Heart right ventricle (tissue), 16 donors: ENCODE results near the gene SAP130. TPM values are rescaled to one million over a fixed set of nuclear protein-coding genes. Genes with fewer than 3 reads are reported as not detected.

Source experiments
- ATAC-seq, 8 donors: fragments of 200-7000 bp; cut with Tn5 transposase; one replicate each; pipeline ENCODE4 v1.9.1; 2020; ENCODE audit warnings: mild to moderate bottlenecking in 8 of 8, moderate library complexity in 8 of 8, moderate number of reproducible peaks in 1 of 8
- DNase-seq, 2 donors: peaks; one replicate each; pipeline ENCODE4 v3.0.0-alpha.2; 2020
- H3K27ac ChIP-seq, 10 donors: fragments of 200-600 bp; sonication (generic) in 2 of 10; one replicate each; pipeline versions ENCODE4 v1.5.0 to v1.8.0; 2020 to 2022; ENCODE audit warnings: mild to moderate bottlenecking in 3 of 10
- H3K27me3 ChIP-seq, 7 donors: fragments of 200-600 bp; one replicate each; pipeline ENCODE4 v1.8.0; 2021 to 2022; ENCODE audit warnings: mild to moderate bottlenecking in 2 of 7
- H3K36me3 ChIP-seq, 9 donors: fragments of 200-600 bp; sonication (generic) in 1 of 9; one replicate each; pipeline versions ENCODE4 v1.5.0 to v1.8.0; 2020 to 2022; ENCODE audit warnings: mild to moderate bottlenecking in 2 of 9
- H3K4me1 ChIP-seq, 9 donors: fragments of 200-600 bp; sonication (generic) in 1 of 9; one replicate each; pipeline versions ENCODE4 v1.5.0 to v1.8.0; 2020 to 2022; ENCODE audit warnings: mild to moderate bottlenecking in 4 of 9
- H3K4me3 ChIP-seq, 10 donors: fragments of 200-600 bp; sonication (generic) in 2 of 10; one replicate each; pipeline versions ENCODE4 v1.5.0 to v1.8.0; 2020 to 2022; ENCODE audit warnings: mild to moderate bottlenecking in 7 of 10, moderate library complexity in 2 of 10
- H3K9me3 ChIP-seq, 11 donors: fragments of 200-600 bp in 10 of 11; sonication (generic) in 2 of 11; one replicate each; pipeline versions ENCODE4 v1.5.0 to v1.8.0; 2013 to 2022; ENCODE audit warnings: mild to moderate bottlenecking in 2 of 11, control low read depth in 1 of 11, moderate library complexity in 1 of 11
- CTCF ChIP-seq, 9 donors: fragments of 200-600 bp; sonication (generic) in 2 of 9; IDR thresholded peaks; one replicate each; pipeline versions ENCODE4 v1.5.0 to v1.8.0; 2021 to 2022; ENCODE audit warnings: antibody characterized with exemption in 9 of 9, mild to moderate bottlenecking in 5 of 9, moderate library complexity in 1 of 9
- WGBS, 2 donors: extraction: QIAGEN DNeasy Blood & Tissue Kit; methylation state at CpG; one replicate each; pipeline ENCODE4 v1.1.7; 2013; ENCODE audit warnings: inconsistent platforms in 1 of 2; 5-methylcytosine and 5-hydroxymethylcytosine counted together
- intact Hi-C, 10 donors: fragments of 100-400 bp; cut with DNase I; formaldehyde crosslinking; loops; one replicate each; pipeline versions ENCODE4 v1.11.1 to v1.14.2; 2022
- polyA plus RNA-seq, 2 donors: library from polyadenylated mRNA; stranded (reverse); fragments of 200-250 nt; gene quantifications; one replicate each; pipeline ENCODE4 v1.2.3, GENCODE V29; 2013
- total RNA-seq, 10 donors: library from RNA; stranded (reverse); fragmentation: NEBNext Ultra II Directional in 3 of 10; extraction: Animal tissue kit (Norgen Biotek cat#: 25700) in 3 of 10; gene quantifications; one replicate each; pipeline versions ENCODE4 v1.2.1 to v1.2.4, GENCODE V29; 2021 to 2023
- donor health status: Arrhythmogenic right ventricular cardiomyopathy.
- donor health status: ischemic (EF 13 %, LVEDD 7.1; RV severe dilation, severe dysfunction).
- donor health status: healthy with polysubstance abuse.
- donor health status: DM: no; HTN: yes; CAD: no.
- donor health status: DM: no; HTN: no; CAD: no.
- donor health status: ischemic (EF 25% LVEDD 6.9; RV normal size, moderate dysfunction).
- donor health status: ischemic (EF 25% LVEDD 5.7; RV mildly dilated, moderate dysfunction).
- donor health status: healthy.
- donor health status: DM: yes; HTN: yes; CAD: no.
- donor health status: Ischemic cardiomyopathy.
- donor health status: ischemic (EF 35%, LVEDD 5.7; RV mildly dilated, moderate dysfunction).
- donor health status: nonischemic (EF 11% LVEDD 7.7; RV severe dilation, severe dysfunction).
- donor health status: DM: yes; HTN: yes; CAD: no.
- donor health status: PGD.
- donor health status: ischemic (EF 29% LVEDD 5.4; RV normal size, mild dysfunction).
- donor health status: nonischemic (EF 23%, LVEDD 6.1; RV moderate dilation, normal function).

Gene SAP130
- total and polyA plus RNA-seq, 12 donors = 4.8 to 20.4 (median 16.6) TPM

DNA sequence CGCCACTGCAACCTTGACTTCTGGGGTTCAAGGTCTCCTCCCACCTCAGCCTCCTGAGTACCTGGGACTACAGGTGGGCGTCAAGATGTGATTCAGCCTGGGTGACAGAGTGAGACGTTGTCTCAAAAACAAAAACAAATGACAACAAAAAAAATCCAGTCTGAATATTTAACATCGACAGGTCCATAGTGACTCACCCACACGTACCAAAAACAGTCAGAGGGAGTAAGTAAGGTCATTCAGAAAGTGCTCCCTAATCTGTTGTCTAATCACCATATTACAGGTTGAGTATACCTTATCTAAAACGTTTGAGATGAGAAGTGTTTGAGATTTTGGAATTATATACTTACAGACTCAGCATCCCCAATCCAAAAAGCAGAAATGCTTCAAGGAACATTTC is 24.4 kb downstream of the SAP130 start:
- Histone ChIP-seq H3K36me3 (peaks cover 0 to 100% (median 68%) of the 10 kb centered on the region in 9 donors), H3K4me3 (no peak overlapping the region), H3K27ac (no peak overlapping the region), H3K9me3 (no peaks in the 10 kb centered on the region), H3K27me3 (no peaks in the 10 kb centered on the region), H3K4me1 (no peaks in the 10 kb centered on the region)
- WGBS, 2 donors = 83 to 87% methylated on average over 6 of the region's 6 CpGs
- no peak for ATAC-seq
- intact Hi-C loops = no loop called here
- TF ChIP-seq CTCF (IDR thresholded peaks at IDR 0.05) = no peak
- DNase-seq = no peak

GRCh38 chr2:127996160-127996559 is 31.7 kb downstream of the SAP130 start:
- DNase-seq = no peak
- Histone ChIP-seq H3K4me1 (no peaks in the 10 kb centered on the region), H3K4me3 (no peak overlapping the region), H3K27me3 (no peaks in the 10 kb centered on the region), H3K36me3 (peaks cover 0 to 100% (median 48%) of the 10 kb centered on the region in 9 donors), H3K27ac (no peak overlapping the region), H3K9me3 (no peaks in the 10 kb centered on the region)
- intact Hi-C loops = no loop called here
- ATAC-seq = no peak
- TF ChIP-seq CTCF (IDR thresholded peaks at IDR 0.05) = no peak
- WGBS, 2 donors = 79 to 81% methylated on average over 9 of the region's 9 CpGs

DNA sequence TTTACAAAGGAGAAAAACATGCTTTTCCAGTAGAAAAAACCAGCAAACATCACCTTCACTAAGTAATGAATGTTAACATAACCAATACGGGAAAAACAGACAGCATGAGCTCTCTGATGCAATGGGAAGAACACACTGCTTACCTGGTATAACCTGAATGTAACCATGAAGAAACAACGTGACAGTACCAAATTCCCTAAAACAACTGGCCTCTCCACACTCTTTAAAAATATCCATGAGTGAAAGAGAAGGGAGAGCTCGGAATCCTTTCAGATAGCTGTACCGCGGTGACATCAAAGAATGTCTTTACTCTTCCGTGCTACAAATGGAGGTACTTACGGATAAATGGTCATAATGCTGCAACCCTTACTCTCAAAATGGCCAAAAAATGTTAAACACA is 32.1 kb downstream of the SAP130 start:
- WGBS, 2 donors = 86 to 90% methylated on average over 7 of the region's 7 CpGs
- Histone ChIP-seq H3K36me3 (peaks cover 0 to 100% (median 48%) of the 10 kb centered on the region in 9 donors), H3K4me3 (no peak overlapping the region), H3K27ac (no peak overlapping the region), H3K4me1 (no peaks in the 10 kb centered on the region), H3K9me3 (no peaks in the 10 kb centered on the region), H3K27me3 (no peaks in the 10 kb centered on the region)
- no peak for ATAC-seq
- DNase-seq = no peak
- TF ChIP-seq CTCF (IDR thresholded peaks at IDR 0.05) = no peak
- intact Hi-C loops = no loop called here

DNA sequence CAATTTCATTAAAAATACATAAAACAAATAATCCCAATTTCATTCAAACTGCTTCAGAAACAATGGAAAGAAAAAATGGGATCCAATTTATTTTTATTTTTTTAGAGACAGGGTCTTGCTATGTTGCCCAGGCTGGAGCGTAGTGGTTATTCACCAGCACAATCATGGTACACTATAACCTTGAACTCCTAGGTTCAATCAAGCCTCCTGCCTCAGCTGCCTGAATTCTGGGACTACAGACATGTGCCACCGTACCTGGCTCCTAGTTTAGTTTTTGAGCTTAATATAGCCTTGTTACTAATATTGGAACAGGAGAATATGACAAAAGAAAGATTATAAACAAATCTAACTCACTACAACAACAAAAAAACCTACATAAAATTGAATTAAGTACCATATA is 34.2 kb downstream of the SAP130 start:
- H3K36me3 ChIP-seq = peaks cover 0 to 100% (median 45%) of the 10 kb centered on the region in 9 donors
- H3K27ac ChIP-seq = no peak overlapping the region

More for the DNA sequence above, 34.2 kb downstream of the SAP130 start:
- Histone ChIP-seq H3K9me3 (no peaks in the 10 kb centered on the region), H3K4me1 (no peaks in the 10 kb centered on the region), H3K27me3 (no peaks in the 10 kb centered on the region), H3K4me3 (no peak overlapping the region)
- DNase-seq (no peak), ATAC-seq (peak in 1 of 8 donors; percentile 30)
- TF ChIP-seq CTCF (IDR thresholded peaks at IDR 0.05) = no peak
- intact Hi-C loops = no loop called here
- WGBS, 2 donors = 63 to 80% methylated on average over 2 of the region's 2 CpGs
